Muscle layer of colon (tissue), 2 donors: ENCODE results near the gene SULT1A4.
"Not testable (repeated sequence)": the region's sequence is repeated elsewhere in the genome, so short reads cannot be mapped to it uniquely, and the experiment has no call there.

Experiments
- H3K27ac ChIP-seq: one replicate; pipeline ENCODE4 v1.7.0; 2013; ENCODE audit warnings: low read depth, mild to moderate bottlenecking, low read length, moderate library complexity
- H3K27me3 ChIP-seq, 2 donors: one replicate each; pipeline ENCODE4 v1.7.0; 2013; ENCODE audit warnings: low read length in 2 of 2, mild to moderate bottlenecking in 2 of 2; ENCODE audit not compliant: insufficient read depth in 2 of 2, control insufficient read depth in 1 of 2
- H3K36me3 ChIP-seq: one replicate; pipeline ENCODE4 v1.7.0; 2013; ENCODE audit warnings: mild to moderate bottlenecking, low read length; ENCODE audit not compliant: insufficient read depth
- H3K4me1 ChIP-seq: one replicate; pipeline ENCODE4 v1.7.0; 2013; ENCODE audit warnings: mild to moderate bottlenecking, low read length; ENCODE audit not compliant: insufficient read depth
- H3K4me3 ChIP-seq, 2 donors: one replicate each; pipeline ENCODE4 v1.7.0; 2013; ENCODE audit warnings: low read length in 2 of 2, low read depth in 1 of 2, mild to moderate bottlenecking in 1 of 2, moderate library complexity in 1 of 2
- H3K9ac ChIP-seq: one replicate; pipeline ENCODE4 v1.7.0; 2013; ENCODE audit warnings: low read length
- H3K9me3 ChIP-seq: one replicate; pipeline ENCODE4 v1.7.0; 2013; ENCODE audit warnings: mild to moderate bottlenecking, low read length
- donor health status: abdominal sarcoma.
- donor health status: Adenocarcinoma of cecum.

Gene SULT1A4

DNA sequence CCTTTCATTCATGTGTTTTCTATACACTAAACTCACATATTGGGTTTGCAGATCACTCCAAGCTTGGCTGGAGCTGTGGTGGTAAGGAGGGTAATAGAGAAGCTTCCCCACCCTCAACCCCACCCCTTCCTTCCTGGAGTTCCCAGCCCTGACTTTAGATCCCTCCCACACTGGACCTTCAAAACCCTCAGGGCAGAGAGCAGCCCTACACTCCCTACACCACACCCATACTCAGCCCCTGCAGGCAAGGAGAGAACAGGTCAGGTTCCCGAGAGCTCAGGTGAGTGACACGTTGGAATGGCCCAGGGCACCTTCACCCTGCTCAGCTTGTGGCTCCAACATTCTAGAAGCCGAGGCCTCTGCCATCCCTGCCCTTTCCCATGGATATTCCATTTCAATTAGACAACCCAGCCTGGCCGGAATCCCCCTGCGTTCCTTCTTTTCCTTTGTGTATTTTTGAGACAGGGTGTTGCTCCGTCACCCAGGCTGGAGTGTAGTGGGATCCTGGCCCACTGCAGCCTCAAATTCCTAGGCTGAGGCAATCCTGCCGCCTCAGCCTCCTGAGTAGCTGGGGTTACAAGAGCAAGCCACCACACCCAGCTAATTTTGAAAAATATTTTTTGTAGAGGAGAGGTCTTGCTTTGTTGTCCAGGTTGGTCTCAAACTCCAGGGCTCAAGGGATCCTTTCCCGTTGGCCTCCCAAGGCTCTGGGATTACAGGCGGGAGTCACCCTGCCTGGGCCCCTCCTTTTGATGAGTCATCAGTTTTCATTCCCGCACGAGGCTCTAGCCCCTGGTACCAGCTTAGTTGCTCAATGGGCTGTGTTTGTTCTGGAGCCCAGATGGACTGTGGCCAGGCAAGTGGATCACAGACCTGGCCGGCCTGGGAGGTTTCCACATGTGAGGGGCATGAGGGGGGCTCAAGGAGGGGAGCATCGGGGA is at the start of gene SULT1A4:
SULT1A4 (plus strand) TSS at position 208 of the 941 bp plus-strand sequence. CDS start 1,473 bp downstream, outside the sequence.
- H3K9ac ChIP-seq, H3K27ac ChIP-seq, H3K4me3 ChIP-seq, H3K4me1 ChIP-seq, H3K27me3 ChIP-seq, H3K9me3 ChIP-seq, H3K36me3 ChIP-seq: not testable (repeated sequence)

DNA sequence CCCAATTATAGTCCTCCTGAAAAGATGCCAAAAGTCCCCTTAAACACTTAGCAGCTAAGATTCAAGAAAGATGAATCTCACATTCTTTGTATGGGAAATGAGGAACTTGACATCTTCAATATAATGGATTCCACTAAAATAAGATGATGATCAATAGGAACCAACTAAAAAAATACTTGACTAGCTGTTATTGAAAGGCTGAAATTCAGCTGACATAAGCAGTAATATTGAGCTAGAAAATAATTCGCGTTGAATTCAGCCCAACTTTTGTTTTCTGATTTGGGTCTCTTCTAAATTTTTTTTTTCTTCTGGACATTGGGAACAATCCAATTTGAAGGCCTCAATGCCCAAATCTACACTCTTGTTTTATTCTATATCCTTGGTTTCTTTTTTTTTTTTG is 36.1 kb upstream of the SULT1A4 start:
- not testable (repeated sequence) for H3K4me1 ChIP-seq, H3K9ac ChIP-seq, H3K9me3 ChIP-seq, H3K4me3 ChIP-seq, H3K27ac ChIP-seq, H3K27me3 ChIP-seq, H3K36me3 ChIP-seq

DNA sequence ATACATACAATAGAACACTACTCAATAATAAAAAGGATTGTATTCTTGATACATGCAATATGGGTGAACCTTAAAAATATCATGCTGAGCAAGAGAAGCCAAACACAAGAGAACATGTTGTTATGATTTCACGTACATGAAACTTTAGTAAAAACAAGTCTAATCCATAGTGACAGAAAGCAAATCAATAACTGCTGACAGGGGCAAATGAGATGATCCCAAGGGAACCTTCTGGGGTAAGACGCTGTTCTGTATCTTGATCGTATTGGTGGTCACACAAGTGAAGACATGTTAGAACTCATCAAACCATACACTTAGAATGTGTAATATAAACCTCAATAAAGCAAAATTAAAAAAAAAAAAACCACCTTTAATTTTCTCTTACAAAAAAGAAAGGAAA is 34.3 kb upstream of the SULT1A4 start:
- not testable (repeated sequence) for H3K27ac ChIP-seq, H3K9me3 ChIP-seq, H3K27me3 ChIP-seq, H3K36me3 ChIP-seq, H3K4me3 ChIP-seq, H3K9ac ChIP-seq, H3K4me1 ChIP-seq

DNA sequence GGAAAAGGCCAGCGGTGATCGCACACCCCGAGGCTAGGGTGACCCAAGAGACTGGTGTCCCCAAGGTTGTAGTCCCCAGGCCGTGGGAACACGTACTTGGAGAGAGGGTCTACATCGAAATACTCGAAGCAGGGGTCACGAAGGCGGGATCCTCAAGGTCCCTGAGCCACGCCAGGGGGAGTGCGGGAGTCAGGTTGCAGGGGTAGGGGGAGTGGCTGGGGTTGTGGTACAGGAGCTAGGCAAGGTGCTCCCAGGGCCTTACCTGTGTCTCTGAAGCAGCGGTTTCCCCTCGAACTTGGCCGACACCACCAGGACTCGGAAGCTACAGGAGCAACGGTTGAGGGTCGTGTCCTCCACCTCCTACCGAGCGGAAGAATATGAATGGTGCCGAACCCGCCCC is 6.0 kb upstream of the SULT1A4 start:
- H3K27me3 ChIP-seq, H3K9me3 ChIP-seq, H3K27ac ChIP-seq, H3K4me3 ChIP-seq, H3K36me3 ChIP-seq, H3K4me1 ChIP-seq, H3K9ac ChIP-seq: not testable (repeated sequence)

DNA sequence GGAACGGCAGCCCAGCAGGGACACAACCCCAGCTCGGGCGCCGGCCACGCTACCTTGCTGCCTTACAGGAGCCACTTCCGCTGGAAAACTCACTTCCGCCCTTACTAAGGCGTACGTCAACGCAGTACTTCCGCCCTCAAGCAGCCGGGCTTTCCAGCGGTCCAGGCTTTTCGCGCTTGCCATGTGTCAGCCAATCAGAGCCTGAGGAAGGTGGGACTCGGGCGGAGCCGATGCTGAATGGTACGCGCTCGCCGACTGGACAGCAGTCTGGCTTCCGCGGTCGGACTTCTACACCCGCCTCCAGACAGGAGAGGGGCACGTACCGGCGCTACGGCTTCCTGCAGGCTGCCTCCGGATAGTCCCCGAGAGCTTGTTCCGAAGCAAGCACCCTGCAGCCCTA is 5.4 kb upstream of the SULT1A4 start, which contains the start of the genes BOLA2 and SLX1B:
BOLA2 (minus strand) TSS at position 83 of the 400 bp plus-strand sequence. CDS start 98 bp downstream, outside the sequence.
SLX1B (plus strand) TSS at position 265 of the 400 bp plus-strand sequence.
- not testable (repeated sequence) for H3K4me1 ChIP-seq, H3K4me3 ChIP-seq, H3K9ac ChIP-seq, H3K36me3 ChIP-seq, H3K9me3 ChIP-seq, H3K27ac ChIP-seq, H3K27me3 ChIP-seq

DNA sequence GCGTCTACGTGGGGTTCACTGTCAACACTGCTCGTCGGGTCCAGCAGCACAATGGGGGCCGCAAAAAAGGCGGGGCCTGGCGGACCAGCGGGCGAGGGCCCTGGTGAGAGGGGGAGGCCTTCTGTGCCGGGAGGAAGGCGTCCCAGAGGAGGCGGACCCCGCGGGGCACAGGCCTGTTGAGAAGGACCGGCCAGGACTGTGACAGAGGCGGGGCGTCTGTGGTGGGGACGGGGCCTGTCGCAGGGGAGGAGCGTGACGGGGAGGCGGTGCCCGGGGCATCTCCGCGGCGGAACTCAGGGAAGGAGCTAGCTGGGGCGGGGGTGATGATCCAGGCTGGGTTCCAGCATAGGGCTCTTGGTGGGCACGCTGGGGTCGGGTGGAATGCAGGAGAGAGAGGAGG is 4.9 kb upstream of the SULT1A4 start:
- H3K4me3 ChIP-seq, H3K4me1 ChIP-seq, H3K9me3 ChIP-seq, H3K9ac ChIP-seq, H3K27me3 ChIP-seq, H3K36me3 ChIP-seq, H3K27ac ChIP-seq: not testable (repeated sequence)

DNA sequence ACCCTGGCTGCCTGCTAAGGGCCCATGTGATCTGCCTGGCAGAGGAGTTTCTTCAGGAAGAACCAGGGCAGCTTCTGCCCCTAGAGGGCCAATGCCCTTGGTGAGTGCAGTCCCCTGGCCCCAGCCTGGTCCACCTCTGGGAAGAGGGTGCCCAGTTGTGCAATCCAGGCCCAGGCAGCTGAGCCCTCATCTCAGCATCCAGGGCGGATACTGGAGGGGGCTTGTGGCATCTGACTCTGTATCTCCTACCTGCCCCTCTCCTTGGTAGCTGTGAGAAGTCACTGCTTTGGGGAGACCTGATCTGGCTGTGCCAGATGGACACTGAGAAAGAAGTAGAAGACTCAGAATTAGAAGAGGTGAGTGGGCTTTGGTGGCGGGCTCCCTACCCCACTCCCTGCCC is 2.1 kb upstream of the SULT1A4 start:
- H3K4me1 ChIP-seq, H3K9me3 ChIP-seq, H3K9ac ChIP-seq, H3K36me3 ChIP-seq, H3K4me3 ChIP-seq, H3K27me3 ChIP-seq, H3K27ac ChIP-seq: not testable (repeated sequence)

DNA sequence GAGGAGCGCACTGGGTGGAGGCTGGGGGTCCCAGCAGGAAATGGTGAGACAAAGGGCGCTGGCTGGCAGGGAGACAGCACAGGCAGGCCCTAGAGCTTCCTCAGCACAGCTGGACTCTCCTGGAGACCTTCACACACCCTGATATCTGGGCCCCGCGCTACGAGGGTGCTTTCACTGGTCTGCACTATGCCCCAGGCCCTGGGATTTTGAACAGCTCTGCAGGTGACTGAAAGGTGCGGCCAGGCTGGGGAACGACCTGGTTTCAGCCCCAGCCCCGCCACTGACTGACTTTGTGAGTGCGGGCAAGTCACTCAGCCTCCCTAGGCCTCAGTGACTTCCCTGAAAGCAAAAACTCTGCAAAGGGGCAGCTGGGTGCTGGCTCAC is 926 bp downstream of the SULT1A4 start:
- not testable (repeated sequence) for H3K9me3 ChIP-seq, H3K36me3 ChIP-seq, H3K4me1 ChIP-seq, H3K9ac ChIP-seq, H3K27me3 ChIP-seq, H3K27ac ChIP-seq, H3K4me3 ChIP-seq

DNA sequence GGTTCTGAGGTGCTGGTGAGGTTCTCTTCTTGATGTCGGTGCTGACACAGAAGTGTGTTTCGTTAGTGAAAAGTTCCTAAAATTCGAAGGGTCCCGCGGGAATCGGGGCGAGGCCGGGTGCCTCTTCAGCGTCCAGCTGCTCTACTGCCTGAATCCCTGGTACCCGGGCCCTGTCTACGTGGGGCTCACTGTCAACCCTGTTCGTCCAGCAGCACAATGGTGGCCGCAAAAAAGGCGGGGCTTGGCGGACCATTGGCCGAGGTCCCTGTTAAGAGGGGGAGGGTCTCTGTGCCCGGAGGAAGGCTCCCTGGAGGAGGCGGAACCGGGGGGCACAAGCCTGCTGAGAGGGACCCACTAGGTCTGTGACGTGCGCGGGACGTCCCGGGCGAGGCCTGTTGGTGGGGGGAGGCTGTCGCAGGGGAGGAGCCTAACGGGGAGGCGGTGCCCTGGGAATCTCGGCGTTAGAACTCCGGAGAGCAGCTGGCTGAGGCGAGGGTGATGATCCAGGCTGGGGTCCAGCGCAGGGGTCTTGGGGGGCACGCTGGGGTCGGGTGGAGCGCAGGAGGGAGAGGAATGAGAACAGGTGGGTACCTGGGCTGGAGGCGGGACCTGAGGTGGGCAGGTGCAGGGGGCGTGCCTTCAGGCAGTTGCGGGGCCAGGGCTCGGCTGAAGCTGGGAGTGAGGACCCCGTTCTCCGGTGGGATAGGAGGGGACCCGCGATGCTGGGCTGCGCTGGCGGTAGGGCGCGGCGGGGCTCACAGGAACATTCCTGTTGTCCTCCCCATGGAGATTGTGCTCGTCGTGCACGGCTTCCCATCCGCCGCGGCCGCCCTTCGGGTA is 6.5 kb downstream of the SULT1A4 start:
- H3K9me3 ChIP-seq, H3K4me3 ChIP-seq, H3K9ac ChIP-seq, H3K4me1 ChIP-seq, H3K36me3 ChIP-seq, H3K27ac ChIP-seq, H3K27me3 ChIP-seq: not testable (repeated sequence)

DNA sequence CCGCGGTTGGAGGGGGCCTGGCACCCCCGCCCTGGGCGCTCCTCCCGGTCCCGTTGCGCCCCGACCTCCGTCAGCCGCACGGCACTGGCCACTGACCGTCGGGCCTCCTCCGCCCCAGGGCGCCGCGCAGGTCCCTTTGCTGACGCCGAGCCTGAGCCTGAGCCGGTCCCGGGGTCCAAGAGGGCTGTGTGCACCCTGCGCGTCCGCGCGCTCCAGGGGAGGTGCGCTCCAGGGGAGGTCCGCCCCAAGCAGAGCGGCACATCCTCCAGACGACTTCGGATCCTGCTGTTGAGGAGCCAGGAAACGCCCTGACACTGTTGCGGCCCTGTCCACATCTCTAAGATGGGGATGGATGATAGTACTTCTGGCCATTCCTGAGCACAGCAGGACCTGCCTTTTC is 7.2 kb downstream of the SULT1A4 start:
- not testable (repeated sequence) for H3K4me3 ChIP-seq, H3K4me1 ChIP-seq, H3K9ac ChIP-seq, H3K9me3 ChIP-seq, H3K36me3 ChIP-seq, H3K27me3 ChIP-seq, H3K27ac ChIP-seq

DNA sequence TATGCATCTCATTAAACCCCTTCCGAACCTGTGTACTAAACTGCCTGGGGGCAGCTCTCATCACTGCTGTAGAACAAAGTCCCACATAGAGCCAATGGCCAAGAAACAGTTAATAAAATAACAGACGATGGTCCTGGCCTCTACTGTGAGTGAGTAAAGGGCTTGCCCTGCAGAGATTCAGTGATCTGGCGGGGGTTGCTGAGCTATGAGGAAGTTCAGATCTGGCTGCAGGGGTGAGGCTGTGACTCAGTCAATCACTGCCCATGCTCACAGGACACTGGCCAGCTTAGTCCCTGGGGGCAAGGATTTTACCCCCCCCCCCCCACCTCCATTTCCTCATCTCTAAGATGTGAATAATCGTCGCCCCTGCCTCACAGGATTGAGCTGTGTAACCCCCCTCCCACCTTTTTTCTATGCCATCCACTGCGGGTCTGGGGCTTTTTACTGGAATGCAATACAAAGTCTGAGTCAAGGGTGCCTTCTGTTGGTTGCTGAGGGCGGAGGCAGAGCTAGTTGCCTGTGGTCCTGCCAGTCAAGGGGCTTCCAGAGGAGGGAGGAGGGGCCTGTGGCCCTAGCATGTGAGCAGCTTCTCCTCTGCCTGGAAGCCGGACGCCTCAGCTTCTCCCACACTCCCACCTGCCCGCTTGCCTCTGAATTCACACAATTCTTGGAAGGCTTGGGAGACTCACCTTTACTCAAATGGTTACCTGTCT is 8.1 kb downstream of the SULT1A4 start:
- not testable (repeated sequence) for H3K27me3 ChIP-seq, H3K36me3 ChIP-seq, H3K4me1 ChIP-seq, H3K27ac ChIP-seq, H3K9me3 ChIP-seq, H3K9ac ChIP-seq, H3K4me3 ChIP-seq
